ENCODE measurements around the gene ROMO1.

DNA sequence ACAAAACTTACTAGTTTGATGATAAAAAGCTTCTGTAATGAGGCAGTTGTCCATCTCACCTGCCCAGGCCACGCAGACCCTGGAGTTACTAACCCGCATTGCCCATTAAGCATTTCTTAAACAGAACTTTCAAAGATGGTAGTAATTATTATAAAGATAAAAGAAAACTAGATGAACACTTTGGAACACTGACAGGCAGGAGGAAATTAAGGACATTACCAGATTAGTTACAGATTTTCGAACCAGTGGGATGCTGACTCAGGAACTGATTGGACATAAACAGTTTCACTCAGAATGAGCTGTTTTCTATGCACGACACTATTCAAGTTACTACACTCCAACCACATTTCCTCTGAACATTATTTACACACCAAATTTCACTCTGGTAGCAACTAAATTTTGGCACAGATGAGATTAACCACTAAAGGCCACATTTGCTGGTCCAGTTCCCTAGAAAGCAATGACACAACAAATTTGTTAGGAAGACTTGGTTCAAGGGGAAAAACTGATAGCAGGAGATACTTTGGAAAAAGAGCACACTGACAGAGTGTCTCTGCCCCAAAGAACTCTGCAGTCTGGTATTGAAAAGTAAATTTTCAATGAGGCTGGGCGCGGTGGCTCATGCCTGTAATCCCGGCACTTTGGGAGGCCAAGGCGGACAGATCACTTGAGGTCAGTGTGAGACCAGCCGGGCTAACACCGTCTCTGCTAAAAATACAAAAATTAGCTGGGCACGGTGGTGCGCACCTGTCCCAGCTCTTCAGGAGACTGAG, 3.0 kb downstream of the ROMO1 start:
- TF ChIP-seq EP300 (conservative IDR thresholded peaks at IDR 0.05; ENCODE audit: poor library complexity, severe bottlenecking) (no peak), MXI1 (conservative IDR thresholded peaks at IDR 0.05; ENCODE audit: poor library complexity, severe bottlenecking) (no peak)

All from neural cell (in vitro differentiated cells).